Stimulated activated CD4-positive, alpha-beta T cell treated with anti-CD3 and anti-CD28 coated beads, Interleukin-12 subunit alpha, Interleukin-12 subunit beta, amount 100 ng/mL, for 48 hours (primary cell): ENCODE measurements around the gene LBX1.

Source experiments
- DNase-seq, 3 donors: peaks; one replicate each; pipeline ENCODE4 v3.0.0-alpha.2; 2020; ENCODE audit warnings: low read depth in 2 of 3, low spot score in 1 of 3

Gene LBX1

DNA sequence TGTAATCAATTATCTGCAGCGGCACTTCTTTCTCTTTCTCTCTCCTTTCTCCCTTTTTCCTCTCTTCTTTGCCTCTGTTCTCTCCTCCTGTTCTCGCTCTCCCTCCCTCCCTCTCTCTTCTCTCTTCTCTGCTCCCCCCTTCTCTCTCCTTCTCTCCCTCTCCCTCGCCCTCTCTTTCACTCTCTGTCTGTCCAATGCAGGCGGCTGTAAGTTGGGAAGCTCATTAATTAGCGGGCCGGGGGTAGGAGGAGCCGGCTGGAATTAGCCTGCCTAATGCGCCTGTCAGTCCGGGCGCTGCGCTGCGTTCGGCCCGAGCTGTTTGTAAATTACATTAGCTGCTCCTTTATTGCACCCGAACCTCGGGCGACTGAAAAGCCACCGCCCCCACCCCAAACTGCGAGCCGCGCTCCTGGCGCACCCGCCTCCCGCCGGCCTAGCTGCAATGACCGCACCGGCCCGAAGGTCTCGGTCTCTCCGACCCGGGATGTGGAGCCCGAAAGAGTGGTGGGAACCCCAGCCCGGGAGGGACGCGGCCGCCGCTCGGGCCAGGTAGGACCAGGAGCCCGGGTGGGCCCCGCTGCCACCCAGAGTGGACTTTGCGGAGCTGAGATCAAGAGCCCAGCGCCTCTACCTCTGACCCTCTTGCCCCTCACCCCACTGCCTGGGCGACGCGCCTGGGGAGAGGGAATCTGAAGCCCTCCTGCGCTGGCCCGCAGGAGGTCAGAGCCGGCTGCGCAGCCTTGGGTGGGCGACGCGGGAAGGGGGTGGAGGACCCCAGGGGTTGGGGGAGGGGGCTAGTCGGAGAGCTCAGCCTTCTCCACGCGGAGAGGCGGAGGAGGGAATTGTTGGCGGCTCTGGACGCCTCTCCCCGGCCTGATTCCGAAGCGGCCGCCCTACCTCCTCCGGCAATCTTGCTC is at the start of gene LBX1:
Gene LBX1, minus strand, starts transcription at position 198 of the 917 bp plus-strand sequence. CDS start 648 bp downstream, outside the sequence.
- DNase-seq = no peak

- no peak for DNase-seq
These were observed 44.5 kb upstream of the LBX1 start for GRCh38 chr10:101273741-101274140.

- no peak for DNase-seq
These were observed 44.1 kb upstream of the LBX1 start for GRCh38 chr10:101273330-101273729.

DNA sequence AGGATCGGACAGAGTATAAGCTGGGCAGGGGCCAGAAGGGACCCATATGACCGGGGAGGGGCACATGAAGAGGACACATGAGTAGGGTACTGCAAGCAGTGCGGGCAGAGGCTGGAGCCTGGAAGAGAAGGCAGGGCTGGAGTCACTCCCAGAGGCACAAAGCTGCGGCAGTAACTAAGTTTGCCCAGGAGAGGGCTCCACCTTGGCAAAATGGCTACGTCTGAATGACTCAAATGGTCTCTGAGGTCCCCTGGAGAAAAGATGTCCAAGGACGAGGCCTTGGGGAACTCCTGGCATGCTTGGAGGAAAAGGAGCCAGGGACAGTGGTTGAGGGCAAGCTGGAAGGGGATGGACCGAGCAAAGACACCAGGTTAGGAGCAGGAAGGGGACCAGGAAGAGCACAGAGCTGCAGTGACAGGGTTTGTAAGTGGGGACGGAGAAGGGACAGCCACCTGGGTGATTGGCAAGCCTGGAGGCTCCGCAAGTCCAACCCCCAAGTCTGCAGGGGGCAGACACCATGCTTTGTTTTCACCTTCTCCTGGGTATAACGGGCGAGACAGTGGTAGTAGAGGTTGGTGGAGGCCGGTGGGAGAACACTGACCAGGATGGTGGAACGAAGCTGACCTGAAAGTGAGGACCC is 43.1 kb upstream of the LBX1 start:
- DNase-seq = peak; percentile 48 to 60 (median 49)

DNA sequence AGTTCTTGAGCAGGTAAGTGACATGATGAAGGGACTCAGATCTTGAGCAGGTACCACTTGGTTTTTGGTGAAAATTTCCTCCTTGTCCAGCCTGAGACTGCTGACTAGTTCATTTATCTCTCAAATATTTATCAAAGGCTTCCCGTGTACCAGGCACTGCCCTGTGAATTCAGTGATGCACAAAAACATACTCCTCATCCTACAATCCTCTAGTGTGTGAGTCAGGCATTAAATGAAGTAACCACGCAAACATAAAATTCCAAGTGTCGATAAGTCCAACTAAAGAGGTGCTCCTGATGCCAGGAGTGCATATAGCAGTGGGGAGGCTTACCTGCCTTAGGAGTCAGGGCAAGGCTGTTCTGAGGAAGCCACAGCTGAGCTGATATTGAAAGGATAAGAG is 41.5 kb upstream of the LBX1 start:
- DNase-seq = no peak

GRCh38 chr10:101267776-101268175 is 38.5 kb upstream of the LBX1 start:
- no peak for DNase-seq

DNA sequence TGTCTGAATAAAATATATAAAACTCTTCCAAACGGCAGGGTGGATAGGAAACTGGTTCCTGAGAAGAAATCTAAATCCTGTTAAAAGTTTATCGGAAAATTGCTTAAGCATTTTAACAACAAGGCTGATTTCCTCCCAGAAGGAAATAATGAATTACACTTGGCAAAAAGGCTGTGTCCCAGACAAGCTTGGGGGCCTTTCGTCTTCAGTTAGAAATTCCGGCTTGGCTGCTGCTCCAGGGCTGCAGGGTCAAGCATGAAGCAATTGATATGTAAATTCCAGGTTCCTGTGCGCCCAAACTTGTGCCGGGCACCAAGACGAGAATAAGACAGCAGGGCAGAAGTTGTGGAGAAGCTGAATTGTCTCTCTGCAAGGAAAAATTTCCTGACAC is 38.0 kb upstream of the LBX1 start:
- DNase-seq = no peak

GRCh38 chr10:101266381-101267289 is 37.4 kb upstream of the LBX1 start:
- DNase-seq = no peak

DNA sequence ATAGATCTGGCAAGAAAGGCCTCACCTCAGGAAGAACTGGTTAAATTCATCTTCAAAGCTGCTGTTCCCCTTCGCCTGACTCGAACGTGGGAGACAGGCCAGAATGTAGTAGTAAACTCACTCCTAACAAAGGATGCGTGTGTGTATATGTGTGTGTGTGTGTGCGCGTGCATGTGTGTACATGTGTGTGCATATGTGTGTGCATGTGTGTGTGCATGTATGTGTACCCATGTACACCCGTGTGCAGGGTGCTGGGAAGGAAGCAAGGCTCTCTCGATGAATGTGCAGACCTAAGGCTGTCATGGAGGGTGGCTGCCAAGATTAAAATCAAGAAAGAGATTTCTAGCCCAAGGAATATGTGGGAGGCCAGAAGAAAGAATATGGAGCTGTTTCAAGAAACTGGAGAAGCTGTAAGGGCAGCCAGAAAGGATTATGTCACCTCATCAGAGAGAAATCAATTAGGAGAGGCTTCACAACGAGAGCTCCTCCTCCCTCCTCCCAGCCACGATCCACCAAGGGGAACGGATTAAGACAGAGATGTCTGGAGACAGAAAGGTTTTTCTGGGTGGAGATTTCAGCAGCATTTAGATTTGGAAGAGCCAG is 34.0 kb upstream of the LBX1 start:
- no peak for DNase-seq

DNA sequence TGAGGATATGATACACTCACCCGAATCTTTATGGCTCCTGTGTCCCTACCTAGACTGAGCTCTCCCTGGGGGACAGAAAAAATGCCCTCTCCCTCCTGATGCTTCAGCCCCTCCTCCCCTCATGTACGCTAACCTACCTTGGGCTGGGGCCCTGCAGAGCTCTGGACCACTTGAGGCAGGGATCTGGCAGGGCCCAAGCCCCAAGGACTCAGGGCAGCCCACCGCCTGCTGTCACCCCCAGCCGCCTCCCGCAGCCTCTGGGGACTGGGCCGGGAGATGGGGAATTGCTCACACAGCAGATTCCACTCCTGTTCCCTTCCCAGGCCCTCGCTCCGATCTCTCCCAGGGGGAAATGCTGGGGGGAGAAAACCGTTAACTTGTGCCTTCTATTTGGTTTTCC is 32.9 kb upstream of the LBX1 start:
- DNase-seq = no peak

DNA sequence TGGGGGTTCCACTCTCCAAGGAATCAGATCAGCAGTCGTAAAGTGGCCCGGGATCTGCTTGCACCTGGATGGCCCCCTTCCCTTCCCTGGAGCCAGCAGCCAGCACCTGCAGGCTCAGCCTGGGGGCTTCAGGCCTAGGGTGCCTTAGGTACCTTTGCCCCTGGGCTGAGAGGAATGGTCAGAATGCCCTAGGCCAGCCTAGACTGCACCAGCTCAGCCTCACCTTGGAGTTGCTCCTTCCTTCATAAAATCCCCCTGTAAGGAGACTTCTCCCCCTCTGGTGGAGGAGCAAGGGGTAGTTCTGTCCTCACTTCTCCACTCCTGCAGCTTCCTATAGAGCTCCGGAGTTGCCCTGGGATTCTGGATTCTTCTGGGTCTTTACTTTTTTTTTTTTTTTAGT is 32.4 kb upstream of the LBX1 start:
- DNase-seq = no peak

GRCh38 chr10:101260764-101261481 is 31.7 kb upstream of the LBX1 start:
- DNase-seq = no peak

DNA sequence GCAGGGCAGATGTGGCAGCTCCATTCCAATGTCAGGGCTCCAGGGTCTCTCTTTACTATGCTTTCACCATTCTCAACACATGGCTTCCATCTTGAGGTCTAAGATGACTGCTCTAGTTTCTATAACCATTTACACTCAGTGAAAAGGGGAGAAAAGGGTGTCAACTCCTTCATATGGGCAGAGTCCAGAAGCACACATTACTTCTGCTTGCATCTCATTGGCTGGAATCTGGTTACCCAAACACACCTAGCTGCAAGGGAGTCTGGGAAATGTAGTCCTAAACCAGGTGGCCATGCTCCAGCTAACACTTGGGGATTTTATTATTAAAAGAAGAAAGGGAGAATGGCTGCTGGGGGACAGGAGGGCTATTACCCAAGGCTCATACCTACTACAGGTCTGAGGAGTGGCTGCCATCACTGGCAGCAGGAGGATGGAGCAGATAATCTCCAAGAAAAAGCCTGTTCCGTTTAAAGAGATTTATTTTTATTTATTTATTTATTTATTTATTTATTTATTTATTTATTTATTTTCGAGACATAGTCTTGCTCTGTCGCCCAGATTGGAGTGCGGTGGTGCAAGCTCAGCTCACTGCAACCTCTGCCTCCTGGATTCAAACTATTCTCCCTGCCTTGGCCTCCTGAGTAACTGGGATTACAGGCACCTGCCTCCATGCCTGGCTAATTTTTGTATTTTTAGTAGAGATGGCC is 29.1 kb upstream of the LBX1 start:
- DNase-seq = no peak

GRCh38 chr10:101257491-101257890 is 28.2 kb upstream of the LBX1 start:
- DNase-seq = no peak

DNA sequence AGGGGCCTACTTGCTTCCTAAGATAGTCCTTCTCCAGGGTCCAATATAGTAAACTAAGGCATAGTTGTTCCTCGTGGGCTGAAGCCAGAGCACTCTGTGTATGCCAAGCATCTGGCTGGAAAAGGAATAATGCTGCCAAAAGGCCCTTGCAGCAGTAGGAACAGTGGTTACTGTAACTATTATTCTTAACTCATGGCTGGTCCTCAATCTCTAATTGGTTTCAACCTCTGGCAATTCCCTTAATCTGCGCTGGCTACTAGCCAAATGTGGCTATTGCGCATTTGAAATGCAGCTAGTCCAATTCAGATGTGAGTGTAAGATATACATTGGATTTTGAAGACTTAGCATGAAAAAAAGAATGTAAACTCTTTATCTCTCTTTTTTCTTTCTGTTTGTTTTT is 27.8 kb upstream of the LBX1 start:
- no peak for DNase-seq

GRCh38 chr10:101256387-101256786 is 27.1 kb upstream of the LBX1 start:
- no peak for DNase-seq

- DNase-seq = no peak
These were observed 20.9 kb upstream of the LBX1 start for GRCh38 chr10:101250136-101250535.

DNA sequence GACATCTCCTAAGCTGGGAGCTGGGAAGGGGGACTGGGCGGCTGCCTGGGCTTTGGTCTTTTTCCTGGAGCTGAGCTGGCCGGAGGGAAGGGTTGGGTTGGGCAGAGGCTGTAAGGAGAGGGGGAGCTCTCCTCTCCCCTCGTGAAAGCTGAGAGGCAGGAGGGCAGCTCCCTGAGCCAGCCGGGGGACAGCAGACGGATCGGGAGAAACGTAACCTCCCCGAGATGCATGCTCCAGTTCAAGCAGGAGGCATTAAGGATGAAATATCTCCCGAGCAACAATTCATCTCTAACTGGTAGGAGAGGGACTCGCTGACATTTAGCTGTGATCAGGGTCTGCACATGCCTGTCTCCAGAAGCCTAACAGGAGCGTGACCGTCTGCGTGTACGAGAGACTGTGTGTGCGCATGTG is 19.9 kb upstream of the LBX1 start:
- DNase-seq = no peak

DNA sequence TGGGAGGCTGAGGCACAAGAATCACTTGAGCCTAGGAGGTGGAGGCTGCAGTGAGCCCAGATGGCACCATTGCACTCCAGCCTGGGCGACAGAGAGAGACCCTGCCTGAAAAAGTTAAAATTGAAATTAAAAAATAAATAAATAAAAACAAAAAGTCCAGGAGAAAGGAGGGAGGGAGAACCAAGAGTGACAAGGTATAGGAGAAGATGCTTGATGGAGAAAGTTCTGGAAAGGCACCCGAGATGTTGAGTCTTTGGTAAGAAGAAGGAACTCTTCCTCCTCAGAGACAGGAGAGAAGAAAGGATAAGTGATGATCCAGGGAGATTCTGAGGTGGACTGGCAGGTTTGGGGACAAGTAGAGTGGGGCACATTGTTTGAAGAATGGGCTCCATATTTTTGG is 17.4 kb upstream of the LBX1 start:
- no peak for DNase-seq
